Hindlimb muscle (tissue), 1 donor: Measurements from ENCODE around the gene SLC7A4. TPM values are rescaled to one million over a fixed set of nuclear protein-coding genes. Genes with fewer than 3 reads are reported as not detected.

Source experiments
- DNase-seq: peaks from one replicate; pipeline ENCODE4 v3.0.0-alpha.2; 2013
- polyA plus RNA-seq: library from polyadenylated mRNA; unstranded; fragments of 120-200 nt; gene quantifications from one replicate; pipeline ENCODE4 v1.2.1, GENCODE V29; 2013; ENCODE audit not compliant: insufficient read length

SLC7A4 gene
- polyA plus RNA-seq, 1 donor: 1.3 TPM

DNA sequence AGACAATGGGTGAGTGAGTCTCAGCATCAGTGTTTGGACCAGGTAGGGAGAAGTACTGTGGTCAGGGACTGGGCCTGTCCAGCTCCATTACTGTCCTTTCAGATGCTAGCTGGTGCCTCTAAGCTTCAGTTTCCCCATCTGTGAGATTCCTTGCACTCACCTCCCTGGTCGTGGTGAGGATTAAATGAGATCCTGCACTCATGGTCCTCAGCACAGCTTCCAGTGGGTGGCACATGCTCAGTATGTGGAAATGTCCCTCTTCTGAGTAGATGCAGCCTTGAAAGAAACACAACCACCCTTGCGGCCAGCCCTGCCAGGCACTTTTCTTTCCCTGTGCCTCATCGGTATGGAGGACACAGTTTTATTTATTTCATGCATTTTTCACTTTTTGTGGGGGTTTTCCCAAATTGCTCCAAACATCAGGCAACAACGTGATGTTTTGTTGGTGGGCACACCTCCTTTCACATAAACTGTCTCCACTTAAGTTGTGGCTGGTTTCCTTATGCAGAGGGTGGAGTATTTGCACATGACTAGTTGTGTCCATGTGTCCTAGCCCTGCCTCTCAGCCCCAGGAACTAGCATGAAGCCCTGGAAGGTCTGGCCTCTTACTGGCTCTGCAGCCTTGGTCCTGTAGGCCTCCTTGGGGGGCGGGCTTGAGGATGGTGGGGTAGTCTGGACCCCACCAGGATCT, 49.1 kb downstream of the SLC7A4 start:
- no peak for DNase-seq

DNA sequence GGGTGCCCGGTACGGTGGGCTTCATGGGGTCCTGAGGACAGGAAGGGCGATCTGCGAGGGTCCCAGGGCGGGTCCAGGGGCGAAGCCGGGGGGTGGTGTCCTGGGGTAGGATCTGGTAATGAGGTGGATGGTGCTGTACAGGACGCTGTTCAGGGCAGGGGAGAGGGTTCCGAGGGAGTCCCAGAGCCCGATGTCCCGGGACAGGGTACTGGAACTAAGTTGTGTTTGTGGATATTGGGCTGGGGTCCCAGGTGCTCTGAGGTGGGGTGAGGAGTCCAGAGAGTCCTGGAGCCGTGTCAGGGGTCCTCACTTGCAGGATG, 49.8 kb downstream of the SLC7A4 start:
- DNase-seq: no peak

DNA sequence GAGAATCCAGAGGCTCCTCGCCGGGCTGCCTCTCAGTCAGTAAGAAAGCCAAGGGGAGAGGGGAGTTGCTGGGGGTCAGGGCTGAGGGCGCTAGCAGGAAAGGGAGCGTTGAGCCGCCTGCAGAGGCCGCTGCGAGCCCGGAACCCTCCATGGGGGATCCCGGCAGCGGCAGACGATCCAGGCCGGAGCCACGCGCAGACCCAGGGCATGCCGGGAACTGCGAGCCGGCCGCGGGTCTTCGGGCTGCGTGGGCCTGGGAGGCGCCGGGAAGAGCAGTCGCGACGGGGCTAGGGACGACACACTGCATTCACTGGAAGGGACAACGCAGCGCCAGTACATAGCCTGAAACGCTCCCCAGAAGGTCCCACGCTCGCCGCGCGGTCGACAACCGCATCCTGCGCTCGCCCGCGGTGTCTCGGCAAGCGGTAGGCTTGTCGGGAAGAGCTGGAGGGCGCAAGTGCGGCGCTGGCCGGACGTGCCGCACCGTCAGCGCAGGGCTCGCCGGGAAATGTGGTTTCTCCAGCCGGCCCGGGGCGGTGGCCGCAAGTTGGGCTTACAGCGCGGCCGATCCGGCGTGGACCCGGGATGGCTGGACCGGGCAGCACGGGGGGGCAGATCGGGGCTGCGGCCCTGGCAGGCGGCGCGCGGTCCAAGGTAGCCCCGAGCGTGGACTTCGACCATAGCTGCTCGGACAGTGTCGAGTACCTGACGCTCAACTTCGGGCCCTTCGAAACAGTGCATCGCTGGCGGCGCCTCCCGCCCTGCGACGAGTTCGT, 50.4 kb downstream of the SLC7A4 start, which contains the start of gene LZTR1:
Gene LZTR1 (plus strand): TSS at position 511 of the 776 bp plus-strand sequence. CDS start 75 bp downstream, at position 586.
- peak; percentile 91 for DNase-seq

DNA sequence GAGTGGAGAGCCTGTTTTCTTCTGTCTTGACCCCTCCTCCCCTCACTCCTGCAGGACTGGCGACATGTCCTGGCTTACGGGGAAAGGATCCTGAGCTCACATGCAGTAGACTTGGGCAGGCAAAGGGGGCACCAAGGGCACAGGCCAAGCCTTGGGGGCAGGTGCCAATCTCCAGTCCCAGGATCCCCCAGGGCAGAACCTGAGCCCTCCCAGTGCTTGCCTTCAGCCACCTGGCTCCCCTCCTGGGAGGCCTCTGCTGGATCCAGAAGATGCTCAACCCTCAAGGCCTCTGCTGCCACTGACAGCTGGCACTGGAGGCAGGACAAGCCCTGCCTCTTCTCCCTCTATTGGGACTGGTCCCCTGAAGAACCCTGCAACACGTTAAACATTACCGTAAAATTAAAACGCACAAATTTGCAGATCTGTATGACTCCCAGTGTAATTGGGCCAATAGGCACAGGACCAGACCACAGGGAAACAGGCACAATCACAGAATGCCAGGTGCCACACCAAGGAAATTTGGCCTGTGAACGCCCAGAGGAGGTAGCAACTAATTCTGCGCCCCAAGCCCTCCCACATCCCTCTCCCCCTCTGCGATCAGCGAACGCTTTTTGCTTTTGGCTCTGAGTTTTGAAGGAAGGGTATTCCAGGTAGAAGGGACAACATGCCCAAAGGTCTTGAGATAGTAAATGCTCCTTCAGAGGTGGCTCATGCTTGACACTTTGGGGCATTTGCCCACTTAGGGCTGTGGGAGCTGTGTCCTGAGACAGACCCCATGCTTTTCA, 51.2 kb downstream of the SLC7A4 start:
- no peak for DNase-seq

DNA sequence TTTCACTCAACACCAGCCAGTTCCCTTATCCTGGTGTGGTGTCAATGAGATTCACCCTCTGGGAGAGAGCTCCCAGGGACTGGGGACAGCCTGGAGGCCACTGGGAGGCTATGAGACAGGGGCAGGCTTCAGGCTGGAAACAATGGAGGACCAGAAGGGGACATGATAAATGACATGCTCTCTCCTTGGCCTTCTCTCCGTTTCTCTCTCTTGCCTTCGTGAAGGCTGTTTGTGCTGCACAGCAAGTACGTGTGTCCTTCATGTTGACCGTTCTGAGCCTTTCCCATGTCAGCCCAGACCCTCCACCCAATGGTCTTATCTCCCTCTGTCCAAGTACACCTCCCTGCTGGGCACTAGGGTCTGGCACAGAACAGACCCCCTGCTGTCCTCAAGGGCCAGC, 51.8 kb downstream of the SLC7A4 start:
- no peak for DNase-seq

DNA sequence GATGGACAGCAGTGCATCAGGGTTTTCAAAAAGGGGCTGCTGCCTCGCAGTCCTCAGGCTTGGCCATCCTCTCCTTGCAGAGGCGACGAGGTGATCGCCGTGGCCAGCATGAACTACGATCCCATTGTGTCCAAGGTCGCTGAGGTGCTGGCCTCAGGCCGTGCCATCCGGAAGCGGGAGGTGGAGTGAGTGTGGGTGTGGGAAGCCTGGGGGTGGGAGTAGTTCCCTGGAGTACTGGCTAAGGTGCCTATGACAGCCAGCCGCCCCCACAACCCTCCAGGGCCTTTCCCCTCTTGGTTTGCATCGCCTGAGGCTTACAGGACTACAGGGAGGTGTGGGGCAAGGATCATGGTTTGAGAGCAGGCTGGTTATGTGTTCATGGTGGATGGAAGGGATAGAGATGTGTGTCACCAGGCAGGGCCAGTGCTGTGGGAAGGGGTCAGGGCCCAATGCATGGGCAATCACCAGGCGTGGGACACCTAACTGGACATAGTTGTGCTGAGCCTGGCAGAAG, 52.4 kb downstream of the SLC7A4 start:
- no peak for DNase-seq

DNA sequence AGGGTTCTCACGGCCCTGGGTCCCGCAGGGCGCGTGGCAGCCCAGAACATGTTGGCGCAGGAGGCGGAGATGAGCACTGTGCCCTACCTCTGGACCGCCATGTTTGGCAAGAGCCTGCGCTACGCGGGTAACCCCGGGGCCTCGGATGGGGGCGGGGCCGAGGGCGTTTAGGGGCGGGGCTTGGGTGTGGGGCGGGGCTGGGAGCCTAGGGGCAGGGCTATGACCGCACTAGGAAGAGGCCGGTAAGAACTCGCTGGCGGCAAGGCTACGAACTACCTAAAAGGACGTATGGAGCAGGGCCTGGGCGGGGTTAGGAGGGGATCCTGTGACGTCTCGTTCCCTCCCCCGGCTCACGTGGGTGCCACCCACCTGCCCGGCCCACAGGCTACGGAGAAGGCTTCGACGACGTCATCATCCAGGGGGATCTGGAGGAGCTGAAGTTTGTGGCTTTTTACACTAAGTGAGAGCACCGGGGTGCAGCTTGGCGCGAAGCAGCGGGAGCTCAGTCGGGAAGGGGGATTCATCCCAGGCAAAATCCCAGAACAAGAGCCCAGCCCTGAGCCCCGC, 53.0 kb downstream of the SLC7A4 start:
- no peak for DNase-seq

Other genes with a start within 250 kb of the SLC7A4 start
- gene PI4KA, start 173.8 kb downstream of the SLC7A4 start, polyA plus RNA-seq: 34.2 TPM
- gene SNAP29, start 173.6 kb downstream of the SLC7A4 start, polyA plus RNA-seq: 22.6 TPM
- 50.4 TPM for gene CRKL, start 115.2 kb downstream of the SLC7A4 start, polyA plus RNA-seq
- 0.45 TPM for gene AIFM3, start 65.3 kb downstream of the SLC7A4 start, polyA plus RNA-seq
- gene LZTR1, start 50.3 kb downstream of the SLC7A4 start, polyA plus RNA-seq: 42.8 TPM
- 19.8 TPM for gene THAP7, start 30.4 kb downstream of the SLC7A4 start, polyA plus RNA-seq
- 28.1 TPM for gene P2RX6, start 17.4 kb downstream of the SLC7A4 start, polyA plus RNA-seq
- gene LRRC74B, start 13.4 kb upstream of the SLC7A4 start, polyA plus RNA-seq: 0.09 TPM